Activated B cell treated with CpG ODN at 0.5 μM for 24 hours (primary cell): ENCODE results near the gene TSPAN15. TPM values are rescaled to one million over a fixed set of nuclear protein-coding genes. Genes with fewer than 3 reads are reported as not detected.
A peak's percentile ranks its signal among the peaks of the same experiment; 100 is the strongest.
"Not testable (repeated sequence)": the region's sequence is repeated elsewhere in the genome, so short reads cannot be mapped to it uniquely, and the experiment has no call there.

ENCODE experiments used
- ATAC-seq: fragments of 200-7000 bp; cut with Tn5 transposase; one replicate; pipeline ENCODE4 v1.10.0; 2021; ENCODE audit warnings: low read depth, mild to moderate bottlenecking, moderate library complexity
- CTCF ChIA-PET: fragments of 350-600 bp; sonication (Branson Sonifier 250); formaldehyde crosslinking; loops from one replicate; lab custom pipeline; 2021; ENCODE audit warnings: antibody characterized with exemption; lab: Charles Lee
- POLR2A ChIA-PET: fragments of 350-600 bp; sonication (Branson Sonifier 250); formaldehyde crosslinking; loops from one replicate; lab custom pipeline; 2021; ENCODE audit warnings: antibody characterized with exemption; lab: Charles Lee
- DNase-seq: peaks from one replicate; pipeline ENCODE4 v3.0.0; 2022
- H3K27ac Mint-ChIP-seq: one replicate; pipeline ENCODE4 v1.8.0; 2020; ENCODE audit warnings: mixed read lengths
- H3K27me3 Mint-ChIP-seq: one replicate; pipeline ENCODE4 v1.8.0; 2021; ENCODE audit warnings: mixed read lengths
- H3K36me3 Mint-ChIP-seq: one replicate; pipeline ENCODE4 v1.8.0; 2021; ENCODE audit warnings: low read depth, mixed read lengths
- H3K4me1 Mint-ChIP-seq: one replicate; pipeline ENCODE4 v1.8.0; 2021; ENCODE audit warnings: mixed read lengths
- H3K4me3 Mint-ChIP-seq: one replicate; pipeline ENCODE4 v1.8.0; 2020; ENCODE audit warnings: mild to moderate bottlenecking, mixed read lengths
- H3K9me3 Mint-ChIP-seq: one replicate; pipeline ENCODE4 v1.8.0; 2020; ENCODE audit warnings: mixed read lengths
- CTCF ChIP-seq: fragments of 200-600 bp; IDR thresholded peaks from one replicate; pipeline ENCODE4 v1.8.0; 2022; ENCODE audit warnings: antibody characterized with exemption, mild to moderate bottlenecking
- intact Hi-C: fragments of 100-400 bp; cut with micrococcal nuclease; formaldehyde crosslinking; loops from one replicate; pipeline ENCODE4 v1.15.1; 2024
- total RNA-seq: library from RNA; stranded (reverse); gene quantifications from 2 replicates; pipeline ENCODE4 v1.2.3, GENCODE V29; 2022

TSPAN15 gene
- total RNA-seq, 1 donor from 2014 or later: 0.35 TPM

- Mint-ChIP-seq H3K4me1 (peaks cover 14% of the 10 kb centered on the region), H3K27ac (no peak overlapping the region), H3K36me3 (no peaks in the 10 kb centered on the region), H3K9me3 (no peaks in the 10 kb centered on the region), H3K4me3 (no peak overlapping the region), H3K27me3 (peaks cover 25% of the 10 kb centered on the region)
- ATAC-seq (peak; percentile 45), DNase-seq (no peak)
- TF ChIP-seq CTCF: no peak
- intact Hi-C loops: no loop called here
- CTCF ChIA-PET: no interaction called here
- POLR2A ChIA-PET: no interaction called here
These were observed 1.4 kb upstream of the TSPAN15 start for GRCh38 chr10:69449841-69450240.

- H3K4me3 Mint-ChIP-seq, H3K36me3 Mint-ChIP-seq, DNase-seq, H3K27ac Mint-ChIP-seq, POLR2A ChIA-PET, intact Hi-C loops, H3K9me3 Mint-ChIP-seq, ATAC-seq, CTCF ChIA-PET: not testable (repeated sequence)
- Mint-ChIP-seq H3K27me3 (peaks cover 25% of the 10 kb centered on the region), H3K4me1 (peaks cover 14% of the 10 kb centered on the region)
These were observed 870 bp upstream of the TSPAN15 start for GRCh38 chr10:69450395-69450794.

GRCh38 chr10:69451784-69452251, 553 bp downstream of the TSPAN15 start:
- POLR2A ChIA-PET: no interaction called here
- Mint-ChIP-seq H3K4me3 (peak overlapping the region; percentile 83), H3K36me3 (no peaks in the 10 kb centered on the region), H3K9me3 (no peaks in the 10 kb centered on the region), H3K27me3 (peaks cover 25% of the 10 kb centered on the region), H3K4me1 (peaks cover 14% of the 10 kb centered on the region), H3K27ac (no peak overlapping the region)
- CTCF ChIA-PET: no interaction called here
- TF ChIP-seq CTCF: no peak
- DNase-seq: no peak
- intact Hi-C loops: loop anchor here (1.0 kb wide), 1 partner anchor 43 kb away; no protein-coding TSS in a partner anchor
- no peak for ATAC-seq

- peaks cover 25% of the 10 kb centered on the region for H3K27me3 Mint-ChIP-seq
- ChIA-PET POLR2A (no interaction called here), CTCF (no interaction called here)
- no peak for TF ChIP-seq CTCF
- H3K4me3 Mint-ChIP-seq: peak overlapping the region; percentile 12
- H3K27ac Mint-ChIP-seq: no peak overlapping the region
- DNase-seq: no peak
- no peak for ATAC-seq
- intact Hi-C loops: no loop called here
- no peaks in the 10 kb centered on the region for H3K36me3 Mint-ChIP-seq
- no peaks in the 10 kb centered on the region for H3K9me3 Mint-ChIP-seq
- peaks cover 14% of the 10 kb centered on the region for H3K4me1 Mint-ChIP-seq
These were observed 1.6 kb downstream of the TSPAN15 start for GRCh38 chr10:69452676-69453415.

GRCh38 chr10:69453795-69454194, 2.5 kb downstream of the TSPAN15 start:
- Mint-ChIP-seq H3K9me3 (no peaks in the 10 kb centered on the region), H3K27ac (no peak overlapping the region), H3K36me3 (no peaks in the 10 kb centered on the region), H3K4me3 (no peak overlapping the region), H3K4me1 (peaks cover 14% of the 10 kb centered on the region), H3K27me3 (peaks cover 20% of the 10 kb centered on the region)
- CTCF ChIA-PET: no interaction called here
- TF ChIP-seq CTCF: no peak
- POLR2A ChIA-PET: no interaction called here
- ATAC-seq (no peak), DNase-seq (no peak)
- intact Hi-C loops: no loop called here
